Neural progenitor cell (in vitro differentiated cells): ENCODE results near the gene DOCK11. TPM values are rescaled to one million over a fixed set of nuclear protein-coding genes. Genes with fewer than 3 reads are reported as not detected.

ENCODE experiments used
- DNase-seq: peaks from one replicate; pipeline ENCODE4 v3.0.0-alpha.2; 2016; ENCODE audit warnings: low spot score
- H2AFZ ChIP-seq: fragments of 200-600 bp; sonication (generic); replicated peaks from 2 replicates; pipeline ENCODE4 v1.6.1; 2016; ENCODE audit warnings: antibody characterized with exemption
- H3F3A ChIP-seq: fragments of 200-600 bp; sonication (generic); 2 replicates; pipeline ENCODE4 v1.6.1; 2016; ENCODE audit warnings: antibody characterized with exemption, low read depth
- H3K27ac ChIP-seq: fragments of 200-600 bp; sonication (generic); 2 replicates; pipeline ENCODE4 v1.5.1; 2016; ENCODE audit warnings: mild to moderate bottlenecking
- H3K27me3 ChIP-seq: fragments of 200-600 bp; sonication (generic); 2 replicates; pipeline ENCODE4 v1.6.1; 2016; ENCODE audit warnings: mild to moderate bottlenecking, moderate library complexity
- H3K36me3 ChIP-seq: fragments of 200-600 bp; sonication (generic); 2 replicates; pipeline ENCODE4 v1.5.1; 2016
- H3K4me1 ChIP-seq: fragments of 200-600 bp; sonication (generic); 2 replicates; pipeline ENCODE4 v1.6.1; 2016; ENCODE audit warnings: mixed run types
- H3K4me2 ChIP-seq: fragments of 200-600 bp; sonication (generic); 2 replicates; pipeline ENCODE4 v1.6.1; 2016
- H3K4me3 ChIP-seq: fragments of 200-600 bp; sonication (generic); 2 replicates; pipeline ENCODE4 v1.5.1; 2016
- H3K79me2 ChIP-seq: fragments of 200-600 bp; sonication (generic); 2 replicates; pipeline ENCODE4 v1.6.1; 2016; ENCODE audit warnings: low read depth
- H3K9ac ChIP-seq: fragments of 200-600 bp; sonication (generic); 2 replicates; pipeline ENCODE4 v1.6.1; 2016
- H3K9me3 ChIP-seq: fragments of 200-600 bp; sonication (generic); 2 replicates; pipeline ENCODE4 v1.5.1; 2016; ENCODE audit warnings: low read depth
- H4K20me1 ChIP-seq: fragments of 200-600 bp; sonication (generic); 2 replicates; pipeline ENCODE4 v1.6.1; 2016; ENCODE audit warnings: low read depth
- H3K27ac Mint-ChIP-seq: 3 replicates; pipeline ENCODE4 v1.8.0; 2021; ENCODE audit warnings: mixed read lengths
- H3K27me3 Mint-ChIP-seq: 2 replicates; pipeline ENCODE4 v1.8.0; 2022; ENCODE audit warnings: low read depth, mild to moderate bottlenecking, inconsistent platforms, moderate library complexity, mixed read lengths; ENCODE audit not compliant: insufficient read depth
- H3K36me3 Mint-ChIP-seq: 3 replicates; pipeline ENCODE4 v1.8.0; 2021; ENCODE audit warnings: mixed read lengths
- H3K4me1 Mint-ChIP-seq: 3 replicates; pipeline ENCODE4 v1.8.0; 2021; ENCODE audit warnings: mixed read lengths
- H3K4me3 Mint-ChIP-seq: 3 replicates; pipeline ENCODE4 v1.8.0; 2021; ENCODE audit warnings: mild to moderate bottlenecking, moderate library complexity, mixed read lengths
- H3K9me3 Mint-ChIP-seq: 3 replicates; pipeline ENCODE4 v1.8.0; 2020; ENCODE audit warnings: mixed read lengths
- CTCF ChIP-seq: fragments of 200-600 bp; sonication (generic); IDR thresholded peaks from 2 replicates; pipeline ENCODE4 v1.5.1; 2017; ENCODE audit warnings: antibody characterized with exemption, mild to moderate bottlenecking
- EZH2 ChIP-seq: fragments of 200-600 bp; sonication (generic); IDR thresholded peaks from 2 replicates; pipeline ENCODE4 v1.6.1; 2017; ENCODE audit warnings: antibody characterized with exemption, mild to moderate bottlenecking, moderate library complexity
- EZH2phosphoT487 ChIP-seq: fragments of 200-600 bp; sonication (generic); IDR thresholded peaks from 2 replicates; pipeline ENCODE4 v1.6.1; 2017; ENCODE audit warnings: antibody characterized with exemption
- total RNA-seq: library from RNA; depleted of rRNA; stranded (reverse); fragments of >200 nt; gene quantifications from 2 replicates; pipeline ENCODE4 v1.2.3, GENCODE V29; 2015; ENCODE audit warnings: low replicate concordance

The DOCK11 gene
- total RNA-seq, 1 donor from 2014 or later = 20.9 TPM

GRCh38 chrX:118615141-118615540 lies 119.5 kb downstream of the DOCK11 start:
- H3K79me2 ChIP-seq = no peaks in the 10 kb centered on the region
- H3K27ac Mint-ChIP-seq = no peak overlapping the region
- no peak for DNase-seq

GRCh38 chrX:118621081-118621759 lies 125.6 kb downstream of the DOCK11 start:
- Histone ChIP-seq H3K4me3 (no peak overlapping the region), H4K20me1 (no peaks in the 10 kb centered on the region), H3F3A (no peaks in the 10 kb centered on the region), H3K4me1 (no peaks in the 10 kb centered on the region), H3K27ac (no peak overlapping the region), H2AFZ (no peak overlapping the region), H3K4me2 (no peak overlapping the region), H3K9ac (no peak overlapping the region), H3K36me3 (no peaks in the 10 kb centered on the region), H3K9me3 (no peaks in the 10 kb centered on the region), H3K79me2 (no peaks in the 10 kb centered on the region), H3K27me3 (no peaks in the 10 kb centered on the region)
- H3K36me3 Mint-ChIP-seq = peaks cover 6% of the 10 kb centered on the region
- TF ChIP-seq CTCF (no peak), EZH2phosphoT487 (no peak)
- no peak overlapping the region for H3K4me3 Mint-ChIP-seq
- no peak for DNase-seq
- H3K27me3 Mint-ChIP-seq = no peaks in the 10 kb centered on the region
- no peak overlapping the region for H3K27ac Mint-ChIP-seq
- no peaks in the 10 kb centered on the region for H3K9me3 Mint-ChIP-seq
- no peaks in the 10 kb centered on the region for H3K4me1 Mint-ChIP-seq

More at GRCh38 chrX:118615141-118615540, 119.5 kb downstream of the DOCK11 start:
- H2AFZ ChIP-seq = no peak overlapping the region
- no peaks in the 10 kb centered on the region for H4K20me1 ChIP-seq
- H3K27ac ChIP-seq = no peak overlapping the region
- no peaks in the 10 kb centered on the region for H3K9me3 Mint-ChIP-seq
- no peaks in the 10 kb centered on the region for H3K27me3 ChIP-seq
- peaks cover 4% of the 10 kb centered on the region for H3K9me3 ChIP-seq
- no peaks in the 10 kb centered on the region for H3K36me3 ChIP-seq
- H3F3A ChIP-seq = no peaks in the 10 kb centered on the region
- H3K4me3 Mint-ChIP-seq = no peak overlapping the region
- no peaks in the 10 kb centered on the region for H3K4me1 ChIP-seq
- peaks cover 21% of the 10 kb centered on the region for H3K36me3 Mint-ChIP-seq
- H3K9ac ChIP-seq = no peak overlapping the region
- H3K4me2 ChIP-seq = no peak overlapping the region
- TF ChIP-seq EZH2 (no peak), EZH2phosphoT487 (no peak), CTCF (no peak)
- no peaks in the 10 kb centered on the region for H3K4me1 Mint-ChIP-seq
- H3K4me3 ChIP-seq = no peak overlapping the region
- H3K27me3 Mint-ChIP-seq = no peaks in the 10 kb centered on the region

GRCh38 chrX:118623062-118623461 lies 127.4 kb downstream of the DOCK11 start:
- no peak overlapping the region for H3K9ac ChIP-seq
- peaks cover 6% of the 10 kb centered on the region for H3K36me3 Mint-ChIP-seq
- no peaks in the 10 kb centered on the region for H3K4me1 Mint-ChIP-seq
- H3K4me3 Mint-ChIP-seq = no peak overlapping the region
- H3K9me3 Mint-ChIP-seq = no peaks in the 10 kb centered on the region
- no peaks in the 10 kb centered on the region for H3K79me2 ChIP-seq
- H3K27me3 ChIP-seq = no peaks in the 10 kb centered on the region
- no peak overlapping the region for H2AFZ ChIP-seq
- no peaks in the 10 kb centered on the region for H3K36me3 ChIP-seq
- H3K9me3 ChIP-seq = no peaks in the 10 kb centered on the region
- no peak overlapping the region for H3K27ac Mint-ChIP-seq
- no peaks in the 10 kb centered on the region for H3K27me3 Mint-ChIP-seq
- no peaks in the 10 kb centered on the region for H4K20me1 ChIP-seq
- no peak for TF ChIP-seq EZH2
- TF ChIP-seq CTCF = no peak
- no peak for TF ChIP-seq EZH2phosphoT487
- H3K4me3 ChIP-seq = no peak overlapping the region
- no peak for DNase-seq
- no peak overlapping the region for H3K4me2 ChIP-seq
- no peak overlapping the region for H3K27ac ChIP-seq
- no peaks in the 10 kb centered on the region for H3K4me1 ChIP-seq
- no peaks in the 10 kb centered on the region for H3F3A ChIP-seq
